GM12873 (cell line): ENCODE results near the gene HRH1.

Source experiments
- CTCF ChIP-seq: IDR thresholded peaks from 2 replicates; pipeline ENCODE4 v1.5.1; 2012; ENCODE audit warnings: low read depth, mild to moderate bottlenecking, moderate library complexity, low read length, control low read depth; ENCODE audit not compliant: insufficient read depth; ENCODE audit errors: missing control alignments

HRH1 gene

DNA sequence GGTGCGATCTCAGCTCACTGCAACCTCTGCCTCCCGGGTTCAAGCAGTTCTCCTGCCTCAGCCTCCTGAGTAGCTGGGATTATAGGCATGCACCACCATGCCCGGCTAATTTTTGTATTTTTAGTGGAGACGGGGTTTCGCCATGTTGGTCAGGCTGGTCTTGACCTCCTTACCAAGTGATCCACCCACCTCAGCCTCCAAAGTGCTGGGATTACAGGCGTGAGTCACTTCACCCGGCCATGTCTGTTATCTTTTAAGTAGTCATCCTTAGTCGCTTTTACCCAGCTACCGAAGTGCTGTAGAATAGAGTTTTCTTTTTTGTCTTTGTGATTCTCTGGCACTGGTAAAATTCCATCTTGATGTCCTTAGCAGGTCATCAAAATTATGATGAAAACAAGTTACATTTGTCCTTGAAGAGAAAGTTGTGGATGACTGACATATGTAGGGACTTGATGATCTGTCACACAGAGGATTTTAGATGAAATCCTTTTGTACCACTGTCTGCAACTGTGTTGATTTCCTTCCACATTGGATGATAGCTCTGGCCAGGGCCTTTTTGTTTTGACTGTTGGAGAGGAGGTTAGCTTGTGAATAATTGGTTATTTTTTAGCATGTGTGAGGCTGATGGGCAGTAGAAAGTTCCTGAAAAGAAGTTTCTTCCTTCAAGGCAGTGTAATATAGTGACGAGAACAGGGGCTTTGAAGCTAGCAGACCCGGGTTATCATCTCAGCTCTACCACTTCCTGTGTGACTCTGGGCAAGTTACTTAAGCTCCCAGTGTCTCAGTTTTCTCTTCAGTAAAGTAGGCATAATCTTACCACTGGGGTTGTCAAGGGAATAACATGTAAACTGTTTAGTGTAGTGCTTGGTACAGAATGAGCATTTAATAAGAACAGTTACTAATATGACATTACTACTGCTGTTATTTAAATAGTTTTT is 136.7 kb downstream of the HRH1 start:
- TF ChIP-seq CTCF: no peak

DNA sequence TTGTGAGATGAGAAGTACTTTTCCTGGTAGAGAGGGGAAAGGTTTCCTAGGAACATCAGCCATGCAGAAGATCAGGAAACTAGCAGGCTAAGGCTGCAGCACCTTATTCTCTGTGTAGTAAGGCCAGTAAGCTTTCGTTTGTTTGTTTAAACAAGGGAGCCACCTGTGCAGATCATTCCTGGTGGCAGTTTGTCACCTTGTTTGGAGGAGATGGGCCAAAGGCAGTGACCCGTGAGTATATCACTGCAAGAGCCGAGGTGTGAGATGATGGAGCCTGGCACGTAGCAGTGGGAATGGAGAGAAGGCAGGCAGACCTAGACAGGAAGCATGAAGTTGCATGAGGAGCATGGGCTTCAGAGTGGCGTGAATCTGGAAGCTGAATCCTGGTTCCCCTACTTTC is 137.5 kb downstream of the HRH1 start:
- no peak for TF ChIP-seq CTCF

DNA sequence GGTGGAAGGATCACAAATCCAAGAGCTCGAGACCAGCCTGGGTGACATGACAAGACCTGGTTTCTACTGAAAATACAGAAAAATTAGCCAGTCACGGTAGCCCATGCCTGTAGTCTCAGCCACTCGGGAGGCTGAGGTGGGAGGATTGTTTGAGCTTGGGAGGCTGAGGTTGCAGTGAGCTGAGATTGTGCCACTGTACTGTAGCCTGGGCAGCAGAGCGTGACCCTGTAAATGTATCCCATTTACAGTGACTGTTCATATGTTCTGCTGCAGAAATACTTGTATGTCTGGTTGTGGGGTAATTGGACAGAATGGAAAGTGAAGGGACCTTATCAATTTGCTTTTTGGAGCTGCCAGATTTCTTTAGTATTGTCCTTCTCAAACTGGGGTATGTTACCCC is 142.8 kb downstream of the HRH1 start:
- no peak for TF ChIP-seq CTCF

DNA sequence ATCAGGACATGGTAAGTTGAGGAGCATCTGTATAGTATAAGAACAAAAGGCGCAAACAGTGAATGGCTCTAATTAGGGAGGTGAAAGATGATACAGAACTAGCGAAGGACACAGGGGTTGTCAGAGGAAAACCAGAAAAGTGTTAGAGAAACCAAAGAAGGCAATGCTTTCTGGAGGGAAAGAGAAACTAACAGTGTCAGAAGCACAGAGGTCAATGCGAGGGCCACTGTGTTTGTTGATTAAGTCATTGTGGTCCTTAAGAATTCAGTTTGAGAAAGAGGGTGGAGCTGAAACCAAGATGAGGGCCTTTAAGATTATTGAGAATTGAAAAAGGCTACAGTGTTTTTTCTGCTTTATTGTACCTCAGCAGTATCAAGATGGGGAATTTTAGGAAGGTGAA is 146.7 kb downstream of the HRH1 start:
- TF ChIP-seq CTCF: no peak

- no peak for TF ChIP-seq CTCF
These were observed 148.2 kb downstream of the HRH1 start for GRCh38 chr3:11302444-11302843.

DNA sequence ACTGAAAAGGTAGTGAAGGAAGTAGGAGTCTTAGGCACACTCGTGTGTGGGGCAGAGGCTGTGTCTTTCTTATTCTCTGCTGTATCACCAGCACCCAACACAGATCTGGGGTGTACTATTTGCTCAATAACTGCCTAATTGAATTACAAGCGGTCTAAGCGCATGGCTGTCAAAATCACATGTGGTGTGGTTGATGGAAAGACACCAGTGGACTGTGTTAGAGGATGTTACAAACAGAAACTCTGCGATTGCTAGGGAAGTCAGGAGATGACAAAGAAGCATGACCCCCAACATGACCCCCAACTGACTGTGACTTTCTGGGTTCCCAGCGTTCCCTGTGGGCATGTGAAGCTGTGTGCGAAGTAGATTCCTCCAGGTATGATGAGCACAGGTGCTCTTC is 149.9 kb downstream of the HRH1 start:
- TF ChIP-seq CTCF: no peak

- TF ChIP-seq CTCF: no peak
These were observed 151.2 kb downstream of the HRH1 start for GRCh38 chr3:11305509-11305908.
